HepG2 (cell line): ENCODE data around the gene CASKIN1. TPM values are rescaled to one million over a fixed set of nuclear protein-coding genes. Genes with fewer than 3 reads are reported as not detected.

Experiments used
- AGO1 ChIP-seq: fragments of 200-400 bp; formaldehyde crosslinking; IDR thresholded peaks from 2 replicates; pipeline ENCODE4 v1.6.1; 2017; ENCODE audit warnings: mild to moderate bottlenecking, low read depth, low read length, moderate library complexity; ENCODE audit not compliant: poor library complexity, severe bottlenecking
- HNRNPUL1 ChIP-seq: fragments of 200-400 bp; formaldehyde crosslinking; IDR thresholded peaks from 2 replicates; pipeline ENCODE4 v1.6.1; 2017; ENCODE audit warnings: low read depth, mild to moderate bottlenecking, low read length, moderate library complexity
- MED1 ChIP-seq: sonication (generic); formaldehyde crosslinking; IDR thresholded peaks from 2 replicates; pipeline ENCODE4 v1.4.0; 2020; ENCODE audit warnings: missing genetic modification reagents
- MEIS2 ChIP-seq: sonication (generic); formaldehyde crosslinking; IDR thresholded peaks from 2 replicates; pipeline ENCODE4 v1.9.0; 2021; ENCODE audit warnings: mild to moderate bottlenecking, missing genetic modification reagents
- NFKB2 ChIP-seq: sonication (generic); formaldehyde crosslinking; IDR thresholded peaks from 2 replicates; pipeline ENCODE4 v1.4.0; 2020; ENCODE audit warnings: missing genetic modification reagents, borderline replicate concordance
- POLR2AphosphoS5 ChIP-seq: IDR thresholded peaks from 2 replicates; pipeline ENCODE4 v1.6.1; 2012; ENCODE audit warnings: low read depth, low read length
- POLR2G ChIP-seq: fragments of 200-400 bp; formaldehyde crosslinking; IDR thresholded peaks from 2 replicates; pipeline ENCODE4 v1.6.1; 2018; ENCODE audit warnings: mild to moderate bottlenecking, low read depth, low read length, moderate library complexity
- SIX1 ChIP-seq: sonication (generic); formaldehyde crosslinking; IDR thresholded peaks from 2 replicates; pipeline ENCODE4 v1.4.0; 2020; ENCODE audit warnings: missing genetic modification reagents, borderline replicate concordance
- TGIF2 ChIP-seq: IDR thresholded peaks from 2 replicates; pipeline ENCODE4 v1.6.1; 2016; ENCODE audit warnings: control low read depth, missing compliant biosample characterization
- YY1 ChIP-seq: IDR thresholded peaks from 2 replicates; pipeline ENCODE4 v1.6.1; 2011; ENCODE audit warnings: low read length, low read depth, moderate library complexity, mild to moderate bottlenecking; ENCODE audit not compliant: insufficient read depth, insufficient replicate concordance
- ZNF24 ChIP-seq: fragments of 450-650 bp; IDR thresholded peaks from 2 replicates; pipeline ENCODE4 v1.6.1; 2017; ENCODE audit warnings: antibody characterized with exemption, mild to moderate bottlenecking
- ZNF282 ChIP-seq: fragments of 450-650 bp; IDR thresholded peaks from 2 replicates; pipeline ENCODE4 v1.6.1; 2018; ENCODE audit not compliant: partially characterized antibody
- ZNF451 ChIP-seq: sonication (generic); formaldehyde crosslinking; IDR thresholded peaks from 2 replicates; pipeline ENCODE4 v1.5.0; 2020; ENCODE audit warnings: mild to moderate bottlenecking, missing genetic modification reagents
- polyA plus RNA-seq, 8 experiments: library from polyadenylated mRNA; depleted of rRNA in 3 of 8; stranded (reverse) in 7 of 8; unstranded in 1 of 8; fragments of >200 nt; fragmentation: Illumina TruSeq in 4 of 8; extraction: Trizol in 4 of 8; gene quantifications; 2 replicates each; pipeline versions ENCODE4 v1.2.1 to v1.2.3, GENCODE V29; 2011 to 2016; ENCODE audit warnings: low read depth in 4 of 8, missing spikeins in 1 of 8, mixed read lengths in 1 of 8; ENCODE audit not compliant: insufficient read depth in 1 of 8
- total RNA-seq, 5 experiments: library from RNA; depleted of rRNA; stranded (reverse); fragments of >200 nt; fragmentation: Illumina TruSeq; extraction: Trizol; gene quantifications; 2 replicates each; pipeline ENCODE4 v1.2.3, GENCODE V29; 2016; ENCODE audit warnings: low read depth in 1 of 5
- TF ChIP-seq, protein P1 (sequence below): IDR thresholded peaks from 2 replicates; pipeline ENCODE4 v1.6.1; 2016; ENCODE audit warnings: low read depth, control low read depth
- TF ChIP-seq, protein P2 (sequence below): sonication (generic); formaldehyde crosslinking; IDR thresholded peaks from 2 replicates; pipeline ENCODE4 v1.4.0; 2020; ENCODE audit warnings: missing genetic modification reagents
- TF ChIP-seq, protein P3 (sequence below): sonication (generic); formaldehyde crosslinking; IDR thresholded peaks from 2 replicates; pipeline ENCODE4 v1.8.1; 2023; ENCODE audit warnings: mild to moderate bottlenecking, missing genetic modification reagents
- TF ChIP-seq, protein P4 (sequence below): sonication (generic); formaldehyde crosslinking; IDR thresholded peaks from 2 replicates; pipeline ENCODE4 v1.4.0; 2020; ENCODE audit warnings: missing genetic modification reagents, mild to moderate bottlenecking, borderline replicate concordance
- TF ChIP-seq, protein P5 (sequence below): sonication (generic); formaldehyde crosslinking; IDR thresholded peaks from 2 replicates; pipeline ENCODE4 v1.5.1; 2020; ENCODE audit warnings: missing genetic modification reagents, mild to moderate bottlenecking, borderline replicate concordance
- TF ChIP-seq, protein P6 (sequence below): sonication (generic); formaldehyde crosslinking; IDR thresholded peaks from 2 replicates; pipeline ENCODE4 v1.5.1; 2020; ENCODE audit warnings: missing genetic modification reagents, mild to moderate bottlenecking, borderline replicate concordance

The CASKIN1 gene
- total and polyA plus RNA-seq, 2 of the 13 experiments (the other 11 are each of a cell fraction or from before 2014, with no cell fraction given): 1.2 to 2.2 TPM

DNA sequence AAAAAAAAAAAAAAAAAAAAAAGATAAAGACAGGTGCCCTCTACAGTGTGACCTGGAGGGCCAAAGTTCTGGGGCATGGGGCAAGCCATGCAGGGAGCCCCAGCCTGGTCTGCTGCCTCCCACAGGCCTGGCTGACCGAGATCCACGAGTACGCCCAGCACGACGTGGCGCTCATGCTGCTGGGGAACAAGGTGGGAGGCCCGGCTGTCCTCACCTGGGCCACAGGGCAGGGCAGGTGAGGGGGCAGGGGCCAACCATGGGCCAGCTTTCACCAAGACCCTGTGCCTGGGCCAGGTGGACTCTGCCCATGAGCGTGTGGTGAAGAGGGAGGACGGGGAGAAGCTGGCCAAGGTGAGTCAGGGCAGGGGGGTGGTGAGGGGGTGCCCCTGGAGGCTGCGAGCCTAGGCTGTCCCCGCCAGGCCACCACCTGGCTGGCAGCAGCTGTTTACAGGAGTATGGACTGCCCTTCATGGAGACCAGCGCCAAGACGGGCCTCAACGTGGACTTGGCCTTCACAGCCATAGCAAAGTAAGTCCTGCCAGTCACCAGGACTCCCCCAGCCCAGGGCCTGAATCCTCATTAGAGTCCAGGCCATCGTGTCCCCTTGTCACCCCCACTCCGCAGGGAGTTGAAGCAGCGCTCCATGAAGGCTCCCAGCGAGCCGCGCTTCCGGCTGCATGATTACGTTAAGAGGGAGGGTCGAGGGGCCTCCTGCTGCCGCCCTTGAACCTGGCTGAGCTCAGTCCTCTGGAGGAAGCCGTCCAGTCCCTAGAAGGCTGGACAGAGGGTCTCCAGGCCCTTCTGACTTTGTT, 43.5 kb downstream of the CASKIN1 start (continued):
- TF ChIP-seq, protein P1, sequence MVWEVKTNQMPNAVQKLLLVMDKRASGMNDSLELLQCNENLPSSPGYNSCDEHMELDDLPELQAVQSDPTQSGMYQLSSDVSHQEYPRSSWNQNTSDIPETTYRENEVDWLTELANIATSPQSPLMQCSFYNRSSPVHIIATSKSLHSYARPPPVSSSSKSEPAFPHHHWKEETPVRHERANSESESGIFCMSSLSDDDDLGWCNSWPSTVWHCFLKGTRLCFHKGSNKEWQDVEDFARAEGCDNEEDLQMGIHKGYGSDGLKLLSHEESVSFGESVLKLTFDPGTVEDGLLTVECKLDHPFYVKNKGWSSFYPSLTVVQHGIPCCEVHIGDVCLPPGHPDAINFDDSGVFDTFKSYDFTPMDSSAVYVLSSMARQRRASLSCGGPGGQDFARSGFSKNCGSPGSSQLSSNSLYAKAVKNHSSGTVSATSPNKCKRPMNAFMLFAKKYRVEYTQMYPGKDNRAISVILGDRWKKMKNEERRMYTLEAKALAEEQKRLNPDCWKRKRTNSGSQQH (CRISPR knock-in tag): no peak
- TF ChIP-seq SIX1 (CRISPR knock-in tag) (no peak), ZNF282 (no peak), POLR2G (peak; percentile 41), HNRNPUL1 (no peak), MEIS2 (no peak), ZNF451 (CRISPR knock-in tag) (no peak), NFKB2 (CRISPR knock-in tag) (no peak), POLR2AphosphoS5 (peak; percentile 55; the same call in 1 of the 2 replicates), MED1 (CRISPR knock-in tag) (0 out of 2 replicates have a peak, but pooled peaks have one; percentile 12), ZNF24 (no peak), YY1 (no peak), AGO1 (peak; percentile 80), TGIF2 (no peak)
- TF ChIP-seq, protein P2, sequence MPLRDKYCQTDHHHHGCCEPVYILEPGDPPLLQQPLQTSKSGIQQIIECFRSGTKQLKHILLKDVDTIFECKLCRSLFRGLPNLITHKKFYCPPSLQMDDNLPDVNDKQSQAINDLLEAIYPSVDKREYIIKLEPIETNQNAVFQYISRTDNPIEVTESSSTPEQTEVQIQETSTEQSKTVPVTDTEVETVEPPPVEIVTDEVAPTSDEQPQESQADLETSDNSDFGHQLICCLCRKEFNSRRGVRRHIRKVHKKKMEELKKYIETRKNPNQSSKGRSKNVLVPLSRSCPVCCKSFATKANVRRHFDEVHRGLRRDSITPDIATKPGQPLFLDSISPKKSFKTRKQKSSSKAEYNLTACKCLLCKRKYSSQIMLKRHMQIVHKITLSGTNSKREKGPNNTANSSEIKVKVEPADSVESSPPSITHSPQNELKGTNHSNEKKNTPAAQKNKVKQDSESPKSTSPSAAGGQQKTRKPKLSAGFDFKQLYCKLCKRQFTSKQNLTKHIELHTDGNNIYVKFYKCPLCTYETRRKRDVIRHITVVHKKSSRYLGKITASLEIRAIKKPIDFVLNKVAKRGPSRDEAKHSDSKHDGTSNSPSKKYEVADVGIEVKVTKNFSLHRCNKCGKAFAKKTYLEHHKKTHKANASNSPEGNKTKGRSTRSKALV: no peak
- TF ChIP-seq, protein P3, sequence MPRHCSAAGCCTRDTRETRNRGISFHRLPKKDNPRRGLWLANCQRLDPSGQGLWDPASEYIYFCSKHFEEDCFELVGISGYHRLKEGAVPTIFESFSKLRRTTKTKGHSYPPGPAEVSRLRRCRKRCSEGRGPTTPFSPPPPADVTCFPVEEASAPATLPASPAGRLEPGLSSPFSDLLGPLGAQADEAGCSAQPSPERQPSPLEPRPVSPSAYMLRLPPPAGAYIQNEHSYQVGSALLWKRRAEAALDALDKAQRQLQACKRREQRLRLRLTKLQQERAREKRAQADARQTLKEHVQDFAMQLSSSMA (CRISPR knock-in tag): no peak
- TF ChIP-seq, protein P4, sequence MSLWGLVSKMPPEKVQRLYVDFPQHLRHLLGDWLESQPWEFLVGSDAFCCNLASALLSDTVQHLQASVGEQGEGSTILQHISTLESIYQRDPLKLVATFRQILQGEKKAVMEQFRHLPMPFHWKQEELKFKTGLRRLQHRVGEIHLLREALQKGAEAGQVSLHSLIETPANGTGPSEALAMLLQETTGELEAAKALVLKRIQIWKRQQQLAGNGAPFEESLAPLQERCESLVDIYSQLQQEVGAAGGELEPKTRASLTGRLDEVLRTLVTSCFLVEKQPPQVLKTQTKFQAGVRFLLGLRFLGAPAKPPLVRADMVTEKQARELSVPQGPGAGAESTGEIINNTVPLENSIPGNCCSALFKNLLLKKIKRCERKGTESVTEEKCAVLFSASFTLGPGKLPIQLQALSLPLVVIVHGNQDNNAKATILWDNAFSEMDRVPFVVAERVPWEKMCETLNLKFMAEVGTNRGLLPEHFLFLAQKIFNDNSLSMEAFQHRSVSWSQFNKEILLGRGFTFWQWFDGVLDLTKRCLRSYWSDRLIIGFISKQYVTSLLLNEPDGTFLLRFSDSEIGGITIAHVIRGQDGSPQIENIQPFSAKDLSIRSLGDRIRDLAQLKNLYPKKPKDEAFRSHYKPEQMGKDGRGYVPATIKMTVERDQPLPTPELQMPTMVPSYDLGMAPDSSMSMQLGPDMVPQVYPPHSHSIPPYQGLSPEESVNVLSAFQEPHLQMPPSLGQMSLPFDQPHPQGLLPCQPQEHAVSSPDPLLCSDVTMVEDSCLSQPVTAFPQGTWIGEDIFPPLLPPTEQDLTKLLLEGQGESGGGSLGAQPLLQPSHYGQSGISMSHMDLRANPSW: no peak
- TF ChIP-seq, protein P5, sequence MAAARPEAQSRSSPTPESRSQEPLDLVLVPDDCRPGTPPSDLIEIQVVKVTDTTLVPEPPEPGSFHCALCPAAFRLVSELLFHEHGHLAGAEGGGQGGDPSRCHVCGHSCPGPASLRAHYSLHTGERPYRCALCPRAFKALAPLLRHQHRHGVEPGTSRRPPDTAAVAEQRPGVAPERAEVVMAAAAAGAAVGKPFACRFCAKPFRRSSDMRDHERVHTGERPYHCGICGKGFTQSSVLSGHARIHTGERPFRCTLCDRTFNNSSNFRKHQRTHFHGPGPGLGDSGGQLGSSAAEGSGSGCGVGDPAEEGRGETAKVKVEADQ (CRISPR knock-in tag): 0 out of 2 replicates have a peak, but pooled peaks have one; percentile 14
- TF ChIP-seq, protein P6, sequence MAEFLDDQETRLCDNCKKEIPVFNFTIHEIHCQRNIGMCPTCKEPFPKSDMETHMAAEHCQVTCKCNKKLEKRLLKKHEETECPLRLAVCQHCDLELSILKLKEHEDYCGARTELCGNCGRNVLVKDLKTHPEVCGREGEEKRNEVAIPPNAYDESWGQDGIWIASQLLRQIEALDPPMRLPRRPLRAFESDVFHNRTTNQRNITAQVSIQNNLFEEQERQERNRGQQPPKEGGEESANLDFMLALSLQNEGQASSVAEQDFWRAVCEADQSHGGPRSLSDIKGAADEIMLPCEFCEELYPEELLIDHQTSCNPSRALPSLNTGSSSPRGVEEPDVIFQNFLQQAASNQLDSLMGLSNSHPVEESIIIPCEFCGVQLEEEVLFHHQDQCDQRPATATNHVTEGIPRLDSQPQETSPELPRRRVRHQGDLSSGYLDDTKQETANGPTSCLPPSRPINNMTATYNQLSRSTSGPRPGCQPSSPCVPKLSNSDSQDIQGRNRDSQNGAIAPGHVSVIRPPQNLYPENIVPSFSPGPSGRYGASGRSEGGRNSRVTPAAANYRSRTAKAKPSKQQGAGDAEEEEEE: no peak
